SU-DHL-6 (cell line): Measurements from ENCODE around the gene IRX2.

Experiments
- H2AFZ ChIP-seq: fragments of 200-600 bp; sonication (generic); 2 replicates; pipeline ENCODE4 v1.6.1; 2014; ENCODE audit warnings: low read depth, mild to moderate bottlenecking, moderate library complexity, mixed read lengths, antibody characterized with exemption, low read length; ENCODE audit not compliant: severe bottlenecking
- H3F3A ChIP-seq: fragments of 200-600 bp; shearing (Covaris generic); 2 replicates; pipeline ENCODE4 v1.6.0; 2016; ENCODE audit warnings: antibody characterized with exemption, mild to moderate bottlenecking; ENCODE audit not compliant: insufficient read depth
- H3K27ac ChIP-seq: fragments of 200-600 bp; sonication (generic); 2 replicates; pipeline ENCODE4 v1.5.1; 2016; ENCODE audit warnings: low read depth, mild to moderate bottlenecking, low read length, moderate library complexity, mixed read lengths
- H3K27me3 ChIP-seq: fragments of 200-600 bp; sonication (generic), shearing (Covaris generic); 2 replicates; pipeline ENCODE4 v1.6.0; 2014; ENCODE audit warnings: mild to moderate bottlenecking, low read length
- H3K36me3 ChIP-seq: fragments of 200-600 bp; sonication (generic); 2 replicates; pipeline ENCODE4 v1.6.1; 2014; ENCODE audit warnings: mild to moderate bottlenecking, low read length, mixed read lengths
- H3K4me2 ChIP-seq: fragments of 300-600, 200-600 bp; shearing (Covaris generic), sonication (generic); 2 replicates; pipeline ENCODE4 v1.6.0; 2014; ENCODE audit warnings: low read length, low read depth, mild to moderate bottlenecking; ENCODE audit not compliant: poor library complexity, severe bottlenecking
- H3K4me3 ChIP-seq: fragments of 200-600 bp; sonication (generic); 2 replicates; pipeline ENCODE4 v1.5.1; 2014; ENCODE audit warnings: antibody characterized with exemption, low read length, mild to moderate bottlenecking, mixed read lengths; ENCODE audit not compliant: insufficient read depth, poor library complexity, severe bottlenecking
- H3K79me2 ChIP-seq: fragments of 200-600 bp; sonication (generic); 2 replicates; pipeline ENCODE4 v1.6.1; 2014; ENCODE audit warnings: mild to moderate bottlenecking, low read length, moderate library complexity; ENCODE audit not compliant: insufficient read depth
- H3K9ac ChIP-seq: fragments of 200-600 bp; sonication (generic); 2 replicates; pipeline ENCODE4 v1.7.0; 2014; ENCODE audit warnings: mild to moderate bottlenecking, low read length
- H3K9me2 ChIP-seq: fragments of 200-600 bp; sonication (generic); replicated peaks from 2 replicates; pipeline ENCODE4 v1.6.1; 2014; ENCODE audit warnings: low read length; ENCODE audit not compliant: insufficient read depth
- H3K9me3 ChIP-seq: fragments of 200-600 bp; sonication (generic); 2 replicates; pipeline ENCODE4 v1.6.1; 2014; ENCODE audit warnings: low read length, mixed read lengths; ENCODE audit not compliant: insufficient read depth
- H4K20me1 ChIP-seq: fragments of 200-600 bp; sonication (generic); 2 replicates; pipeline ENCODE4 v1.6.1; 2014; ENCODE audit warnings: low read depth, mild to moderate bottlenecking, antibody characterized with exemption, low read length, moderate library complexity, mixed read lengths
- CTCF ChIP-seq: fragments of 200-600 bp; sonication (generic); IDR thresholded peaks from one replicate; pipeline ENCODE4 v1.5.1; 2017; ENCODE audit warnings: antibody characterized with exemption, mild to moderate bottlenecking, low read length, moderate library complexity; ENCODE audit not compliant: insufficient read depth, poor library complexity, severe bottlenecking
- EZH2phosphoT487 ChIP-seq: fragments of 200-600 bp; sonication (generic), shearing (Covaris generic); conservative IDR thresholded peaks from 2 replicates; pipeline ENCODE4 v1.6.1; 2018; ENCODE audit warnings: mild to moderate bottlenecking, antibody characterized with exemption, low read length, moderate library complexity, mixed read lengths

Gene IRX2

GRCh38 chr5:2754581-2755075, 3.2 kb upstream of the IRX2 start:
- no peaks in the 10 kb centered on the region for H4K20me1 ChIP-seq
- no peak for TF ChIP-seq EZH2phosphoT487
- TF ChIP-seq CTCF: no peak
- H3K9ac ChIP-seq: no peak overlapping the region
- no peak overlapping the region for H3K27ac ChIP-seq
- no peaks in the 10 kb centered on the region for H3K36me3 ChIP-seq
- H3K9me3 ChIP-seq: no peaks in the 10 kb centered on the region
- no peaks in the 10 kb centered on the region for H3K79me2 ChIP-seq
- no peaks in the 10 kb centered on the region for H3K9me2 ChIP-seq
- H3K4me2 ChIP-seq: no peak overlapping the region
- no peak overlapping the region for H3K4me3 ChIP-seq
- H3K27me3 ChIP-seq: no peaks in the 10 kb centered on the region
- no peak overlapping the region for H2AFZ ChIP-seq
- H3F3A ChIP-seq: no peaks in the 10 kb centered on the region

- Histone ChIP-seq H3K4me2 (no peak overlapping the region), H3K4me3 (no peak overlapping the region), H2AFZ (no peak overlapping the region), H3K9me2 (no peaks in the 10 kb centered on the region), H3K9ac (no peak overlapping the region), H3K9me3 (no peaks in the 10 kb centered on the region), H3K27ac (no peak overlapping the region), H4K20me1 (no peaks in the 10 kb centered on the region), H3K36me3 (no peaks in the 10 kb centered on the region), H3F3A (no peaks in the 10 kb centered on the region), H3K27me3 (no peaks in the 10 kb centered on the region), H3K79me2 (no peaks in the 10 kb centered on the region)
- no peak for TF ChIP-seq CTCF
- TF ChIP-seq EZH2phosphoT487: no peak
These were observed 2.3 kb upstream of the IRX2 start for GRCh38 chr5:2753452-2754420.

- Histone ChIP-seq H3F3A (no peaks in the 10 kb centered on the region), H3K9me2 (no peaks in the 10 kb centered on the region), H3K27me3 (no peaks in the 10 kb centered on the region), H3K9me3 (no peaks in the 10 kb centered on the region), H3K4me3 (no peak overlapping the region), H3K79me2 (no peaks in the 10 kb centered on the region), H3K36me3 (no peaks in the 10 kb centered on the region), H4K20me1 (no peaks in the 10 kb centered on the region), H3K4me2 (no peak overlapping the region), H2AFZ (no peak overlapping the region), H3K9ac (no peak overlapping the region), H3K27ac (no peak overlapping the region)
- TF ChIP-seq CTCF: no peak
- TF ChIP-seq EZH2phosphoT487: no peak
These were observed 1.5 kb upstream of the IRX2 start for GRCh38 chr5:2752821-2753439.
